AG08395 (cell line): ENCODE results near the gene FCHSD2.
"Not testable (repeated sequence)": the region's sequence is repeated elsewhere in the genome, so short reads cannot be mapped to it uniquely, and the experiment has no call there.

Experiments used
- DNase-seq: peaks from one replicate; pipeline ENCODE4 v3.0.0; 2012; ENCODE audit warnings: mixed read lengths, low spot score

FCHSD2 gene

DNA sequence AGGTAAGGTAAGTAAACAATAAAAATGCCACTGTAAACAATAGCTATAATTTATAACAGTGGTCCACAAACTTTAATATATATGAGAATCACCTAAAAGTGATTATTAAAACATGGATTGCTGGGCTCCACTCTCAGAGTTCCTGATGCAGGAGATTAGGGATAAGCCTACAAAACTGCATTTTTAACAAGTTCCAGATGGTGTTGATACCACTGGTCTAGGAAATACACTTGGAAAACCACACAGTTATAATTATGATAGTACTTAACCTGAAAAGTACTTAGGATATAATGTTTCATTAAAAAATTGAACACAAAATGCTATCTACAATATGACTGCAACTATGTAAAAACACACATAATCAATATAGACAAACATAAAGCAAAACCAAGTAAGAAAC, 20.4 kb downstream of the FCHSD2 start:
- peak; percentile 19 for DNase-seq

DNA sequence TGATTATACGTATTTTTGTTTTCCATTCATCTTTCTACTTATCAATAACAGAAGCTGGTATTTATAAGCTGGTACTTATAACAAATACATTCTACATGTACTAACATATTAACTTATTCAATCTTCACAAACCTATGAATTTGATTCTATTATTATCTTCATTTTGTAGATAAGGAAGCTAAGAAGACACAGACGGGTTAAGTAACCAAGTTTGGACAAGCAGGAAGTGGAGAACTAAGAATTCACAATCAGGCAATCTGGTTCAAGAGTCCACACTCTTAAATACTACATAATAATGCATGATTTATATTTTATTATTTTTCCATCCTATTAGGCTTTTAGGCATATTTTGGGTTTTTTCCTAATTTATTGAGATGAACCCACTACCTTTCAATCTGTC, 25.0 kb downstream of the FCHSD2 start:
- DNase-seq, result no peak

DNA sequence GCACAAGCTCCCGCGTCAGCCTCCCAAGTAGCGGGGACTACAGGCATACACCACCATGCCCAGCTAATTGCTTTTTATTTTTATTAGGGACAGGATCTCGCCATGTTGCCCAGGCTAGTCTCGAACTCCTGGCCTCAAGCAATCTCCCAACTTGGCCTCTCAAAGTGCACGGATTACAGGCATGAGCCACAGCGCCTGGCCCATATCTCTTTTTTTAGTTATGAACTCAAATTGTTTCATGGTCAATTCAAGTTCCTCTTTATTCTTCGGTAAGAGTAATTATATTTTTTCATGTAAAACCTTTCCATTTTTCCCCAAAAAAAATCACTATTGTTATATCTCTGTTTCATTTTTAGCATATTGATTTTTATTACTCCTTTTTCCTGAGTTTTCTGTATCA, 25.5 kb downstream of the FCHSD2 start:
- no peak for DNase-seq

DNA sequence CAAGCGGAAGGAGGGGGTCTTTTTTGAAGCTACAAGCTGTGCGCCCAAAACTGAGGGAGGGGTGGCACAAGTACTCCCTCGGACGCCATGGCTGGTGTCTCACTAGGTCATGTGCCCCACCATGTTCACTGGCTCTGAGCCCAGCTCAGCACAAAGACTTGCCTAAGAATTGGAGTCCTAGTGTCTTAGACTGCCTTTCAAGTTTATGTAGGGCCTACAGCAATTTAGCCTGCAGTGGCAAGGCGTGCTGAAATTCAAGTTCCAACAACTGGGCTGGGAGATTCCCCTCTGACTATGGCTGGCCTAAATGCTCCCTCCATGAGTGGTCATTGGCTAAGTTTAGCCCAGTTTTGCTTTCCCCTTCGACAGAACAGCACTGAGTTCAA, 27.3 kb downstream of the FCHSD2 start:
- no peak for DNase-seq

DNA sequence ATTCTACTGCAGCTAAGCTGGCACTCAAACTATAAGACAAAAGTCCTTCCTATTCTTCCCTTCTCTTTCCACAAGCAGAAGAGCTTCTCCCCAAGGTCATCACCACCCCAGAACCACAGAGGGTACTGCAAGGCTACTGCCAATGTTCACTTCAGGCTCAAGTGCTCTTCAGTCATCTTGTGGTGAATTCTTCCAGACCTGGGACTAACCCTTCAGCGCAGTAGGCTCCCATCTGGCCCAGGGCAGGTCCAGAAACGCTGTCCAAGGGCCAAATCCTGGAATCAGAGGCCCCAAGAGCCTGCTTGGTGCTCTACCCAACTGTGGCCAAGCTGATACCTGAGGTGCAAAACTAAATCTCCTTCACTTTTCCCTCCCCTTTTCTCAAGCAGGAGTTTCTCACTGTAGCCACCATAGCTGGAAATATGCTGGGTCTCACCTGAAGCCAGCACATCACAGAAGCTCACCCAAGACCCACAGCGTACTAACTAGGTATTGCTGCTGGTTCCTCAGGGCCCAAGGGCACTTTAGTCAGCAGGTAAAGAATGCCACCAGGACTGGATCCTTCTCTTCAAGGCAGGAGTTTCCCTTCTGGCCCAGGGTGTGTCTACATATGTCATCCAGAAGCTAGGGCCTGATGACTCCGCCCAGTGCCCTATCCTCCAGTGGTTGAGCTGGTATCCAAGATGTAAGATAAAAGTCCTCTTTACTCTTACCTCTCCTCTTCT, 27.8 kb downstream of the FCHSD2 start:
- no peak for DNase-seq

DNA sequence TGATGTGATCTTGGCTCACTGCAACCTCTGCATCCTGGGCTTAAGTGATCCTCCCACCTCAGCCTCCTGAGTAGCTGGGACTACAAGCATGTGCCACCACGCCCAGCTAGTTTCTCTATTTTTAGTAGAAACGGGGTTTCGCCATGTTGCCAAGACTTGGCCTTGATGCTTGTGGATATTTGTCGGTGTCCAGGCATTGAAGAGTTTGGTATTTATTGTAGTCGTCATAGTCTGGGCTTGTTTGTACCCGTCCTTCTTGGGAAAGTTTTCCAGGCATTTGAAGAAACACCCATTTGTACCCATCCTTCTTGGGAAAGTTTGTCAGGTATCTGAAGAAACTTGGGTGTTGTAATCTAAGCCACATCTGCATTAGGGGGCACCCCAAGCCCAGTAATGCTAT, 28.7 kb downstream of the FCHSD2 start:
- DNase-seq, result no peak

DNA sequence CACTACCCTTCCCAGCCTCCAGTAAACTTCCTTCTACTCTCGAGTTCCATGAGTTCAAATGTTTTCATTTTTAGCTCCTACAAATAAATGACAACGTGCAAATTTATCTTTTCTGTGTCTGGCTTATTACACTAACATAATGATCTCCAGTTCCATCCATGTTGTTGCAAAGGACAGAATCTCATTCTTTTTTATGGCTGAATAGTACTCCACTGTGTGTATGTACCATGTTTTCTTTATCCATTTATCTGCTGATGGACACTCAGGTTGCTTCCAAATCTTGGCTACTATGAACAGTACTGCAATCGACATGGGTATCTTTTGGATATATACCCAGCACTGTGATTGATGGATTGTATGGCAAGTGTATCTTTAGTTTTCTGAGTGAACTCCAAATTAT, 34.5 kb downstream of the FCHSD2 start:
- no peak for DNase-seq

DNA sequence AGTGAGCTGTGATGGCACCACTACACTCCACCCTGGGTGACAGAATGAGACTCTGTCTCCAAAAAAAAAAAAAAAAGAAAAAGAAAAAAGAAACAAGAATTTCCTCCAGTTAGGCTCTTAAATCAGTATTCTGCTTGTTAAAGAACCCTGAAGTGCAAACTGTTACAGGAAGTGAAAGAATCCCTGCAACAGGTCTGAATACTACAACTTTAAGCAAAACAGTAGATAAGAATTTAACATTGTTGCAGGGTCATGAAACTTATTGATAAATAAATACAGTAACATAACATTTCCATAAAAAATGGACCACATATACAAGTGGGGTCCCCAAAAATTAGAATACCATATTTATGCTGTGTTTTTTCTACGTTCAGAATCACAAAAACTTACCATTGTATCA, 35.8 kb downstream of the FCHSD2 start:
- DNase-seq, result no peak

DNA sequence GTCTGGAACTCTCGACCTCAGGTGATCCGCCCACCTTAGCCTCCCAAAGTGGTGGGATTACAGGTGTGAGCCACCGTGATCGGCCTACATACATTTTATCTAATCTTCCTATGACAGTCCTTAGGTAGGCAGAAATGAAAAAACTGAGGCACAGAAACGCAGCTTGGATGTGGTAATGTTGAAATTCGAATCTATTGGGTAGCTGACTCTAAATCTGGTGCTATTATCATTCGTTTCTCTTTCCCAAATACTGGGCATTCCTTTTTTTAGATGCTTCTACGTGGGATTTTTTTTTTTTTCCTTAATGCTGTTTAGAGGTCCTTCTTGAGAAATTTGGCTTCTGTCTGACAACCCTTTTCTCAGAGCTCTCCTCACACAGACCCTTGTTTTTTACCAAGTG, 41.5 kb downstream of the FCHSD2 start:
- DNase-seq, result no peak

DNA sequence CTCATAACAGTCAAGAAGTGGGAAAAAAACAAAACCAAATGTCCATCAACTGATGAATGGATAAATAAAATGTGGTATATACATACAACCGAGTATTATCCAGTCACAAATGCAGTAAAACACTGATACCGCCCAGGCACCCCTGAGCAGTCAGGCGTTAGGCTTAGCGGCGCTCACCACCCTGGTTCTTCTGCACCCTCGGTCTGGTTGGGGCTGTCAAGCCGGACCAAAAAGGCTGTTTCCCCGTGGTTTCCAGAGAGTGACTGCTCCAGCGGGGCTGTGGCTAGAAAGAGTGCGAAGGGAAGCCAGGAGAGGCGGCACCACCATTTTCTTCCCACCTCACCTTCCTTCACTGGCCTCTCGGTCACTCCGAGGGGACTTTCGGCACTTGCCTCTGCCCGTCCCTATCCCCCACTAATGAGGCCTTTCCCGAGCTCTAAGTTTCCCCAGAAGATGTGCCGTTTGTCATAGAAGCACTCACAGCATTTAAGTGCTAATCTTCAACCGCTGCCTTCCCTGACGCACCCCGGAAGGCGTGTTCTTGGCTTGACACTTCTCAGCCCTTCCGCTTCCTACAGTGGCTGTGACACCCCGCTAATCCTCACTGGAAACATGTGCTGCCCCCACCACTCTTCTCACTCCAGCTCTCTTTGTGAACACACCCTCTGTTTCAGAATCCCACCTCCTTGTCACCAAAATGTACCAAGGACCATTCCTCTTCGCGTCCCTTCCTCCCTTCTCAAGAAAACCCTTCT, 42.4 kb downstream of the FCHSD2 start:
- DNase-seq, result no peak

DNA sequence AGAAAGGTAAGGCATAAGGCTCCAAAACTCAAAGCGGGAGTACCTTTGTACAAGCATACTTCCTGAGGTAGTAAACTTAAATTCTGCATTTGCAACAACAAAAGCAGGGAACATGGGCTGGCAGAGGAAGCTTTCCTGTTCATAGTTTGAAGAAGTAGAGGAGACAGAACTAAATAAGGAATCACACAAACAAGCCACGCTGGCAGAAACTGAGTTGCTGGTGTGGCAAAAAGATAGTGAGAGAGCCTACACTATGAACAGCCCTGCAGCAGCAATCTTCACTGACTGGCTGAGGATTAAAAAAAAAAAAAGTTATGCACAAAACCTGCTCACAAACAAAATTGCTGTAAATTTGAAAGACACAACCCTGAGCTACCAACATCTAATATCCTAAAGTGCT, 46.5 kb downstream of the FCHSD2 start:
- DNase-seq, result no peak

DNA sequence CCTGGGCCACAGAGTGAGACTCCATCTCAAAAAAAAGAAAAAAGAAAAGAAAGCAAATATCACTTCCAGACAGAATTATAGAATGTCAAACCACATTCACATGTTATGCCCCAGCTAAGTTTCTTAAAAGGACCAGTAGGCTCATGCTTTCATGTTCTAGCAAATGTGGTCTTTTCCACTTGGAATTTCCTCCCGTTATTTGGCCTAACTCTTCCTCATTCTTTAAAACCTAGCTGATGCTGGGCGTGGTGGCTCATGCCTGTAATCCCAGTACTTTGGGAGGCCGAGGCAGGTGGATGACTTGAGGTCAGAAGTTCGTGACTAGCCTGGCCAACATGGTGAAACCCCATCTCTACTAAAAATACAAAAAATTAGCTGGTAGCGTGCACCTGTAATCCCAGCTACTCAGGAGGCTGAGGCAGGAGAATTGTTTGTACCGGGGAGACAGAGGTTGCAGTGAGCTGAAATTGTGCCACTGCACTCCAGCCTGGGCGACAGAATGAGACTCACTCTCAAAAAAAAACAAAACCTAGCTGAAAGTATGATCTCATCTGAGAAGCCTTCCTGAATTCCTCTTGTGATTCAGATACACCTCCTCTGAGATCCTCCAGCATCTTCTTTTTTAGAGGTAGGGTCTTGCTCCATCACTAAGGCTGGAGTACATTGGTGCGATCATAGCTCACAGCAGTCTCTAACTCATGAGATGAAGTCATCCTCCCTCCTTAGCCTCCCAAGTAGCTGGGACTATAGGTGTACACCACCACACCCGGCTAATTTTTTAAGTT, 50.4 kb downstream of the FCHSD2 start:
- no peak for DNase-seq

DNA sequence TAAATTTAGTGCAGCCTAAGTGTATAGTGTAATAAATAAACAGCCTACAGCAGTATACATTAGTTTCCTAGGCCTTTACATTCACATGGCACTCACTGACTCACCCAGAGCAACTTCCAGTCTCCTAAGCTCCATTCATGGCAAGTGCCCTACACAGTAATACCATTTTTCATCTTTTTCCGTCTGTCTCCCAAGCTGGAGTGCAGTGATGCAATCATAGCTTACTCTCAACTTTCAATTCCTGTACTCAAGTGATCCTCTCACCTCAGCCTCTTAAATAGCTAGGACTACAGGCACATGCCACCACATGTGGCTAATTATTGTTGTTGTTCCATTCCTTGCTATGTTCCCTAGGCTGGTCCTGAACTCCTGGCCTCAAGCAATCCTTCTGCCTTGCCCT, 54.4 kb downstream of the FCHSD2 start:
- DNase-seq, result no peak

DNA sequence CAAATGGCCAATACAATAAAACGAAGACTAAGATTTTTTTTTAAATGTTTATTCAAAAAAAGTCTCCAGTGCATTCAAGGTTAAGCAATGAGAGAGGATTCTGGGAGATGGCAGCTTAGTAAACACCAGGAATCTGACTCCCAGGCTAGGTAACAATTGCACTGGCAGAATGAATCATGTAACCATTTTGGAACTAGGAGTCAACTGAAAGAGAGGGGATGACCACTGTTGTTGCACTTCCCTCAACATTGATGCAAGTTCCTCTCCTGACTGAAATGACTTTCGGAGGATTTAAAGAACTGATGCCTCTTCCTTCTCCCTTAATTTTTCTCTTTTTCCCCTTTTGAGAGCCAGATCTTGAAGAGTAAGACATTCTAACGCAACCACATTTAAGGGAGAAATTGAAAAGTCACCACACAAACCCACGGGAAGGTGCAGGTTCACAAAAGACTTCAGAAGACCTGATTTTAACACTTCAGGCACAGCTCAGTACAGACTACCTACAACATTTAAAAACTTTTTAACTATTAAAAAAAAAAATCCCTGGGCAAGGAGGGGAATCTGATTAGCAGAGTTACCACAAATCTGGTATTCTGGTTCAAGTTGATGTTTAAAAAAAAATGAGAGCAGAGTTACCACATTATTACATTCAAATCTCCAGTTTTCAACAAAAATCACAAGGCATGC, 56.8 kb downstream of the FCHSD2 start:
- peak; percentile 8 for DNase-seq

DNA sequence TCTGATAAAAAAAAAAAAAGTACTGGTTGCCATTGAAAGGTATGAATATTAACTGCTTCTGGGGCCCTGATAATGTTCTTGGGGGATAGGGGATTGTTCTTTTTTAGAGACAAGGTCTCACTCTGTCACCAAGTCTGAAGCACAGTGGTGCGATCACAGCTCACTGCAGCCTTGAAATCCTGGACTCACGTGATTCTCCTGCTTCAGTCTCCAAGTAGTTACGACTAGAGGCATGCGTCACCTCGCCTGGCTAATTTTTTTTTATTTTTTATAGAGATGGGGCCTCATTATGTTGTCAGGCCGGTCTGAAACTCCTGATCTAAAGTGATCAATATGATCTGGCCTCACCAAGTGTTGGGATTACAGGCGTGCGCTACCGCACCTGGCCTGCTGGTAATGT, 63.5 kb downstream of the FCHSD2 start:
- DNase-seq, result no peak

DNA sequence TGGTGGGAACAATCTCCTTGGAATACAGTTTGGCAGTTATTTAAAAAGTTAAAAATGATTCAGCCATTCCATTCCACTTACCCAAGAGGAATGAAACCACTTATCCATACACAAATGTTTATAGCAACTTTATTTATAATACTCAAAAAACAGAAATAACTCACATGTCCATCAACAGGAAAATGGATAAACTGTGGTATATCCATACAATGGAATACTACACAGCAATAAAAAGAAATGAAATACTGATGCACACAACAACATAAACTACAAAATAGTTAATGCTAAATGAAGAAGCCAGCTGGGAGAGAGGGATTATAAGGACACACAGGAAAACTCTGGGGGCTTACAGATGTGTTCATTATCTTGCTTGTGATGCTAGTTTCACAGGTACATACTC, 64.7 kb downstream of the FCHSD2 start:
- DNase-seq, result no peak

DNA sequence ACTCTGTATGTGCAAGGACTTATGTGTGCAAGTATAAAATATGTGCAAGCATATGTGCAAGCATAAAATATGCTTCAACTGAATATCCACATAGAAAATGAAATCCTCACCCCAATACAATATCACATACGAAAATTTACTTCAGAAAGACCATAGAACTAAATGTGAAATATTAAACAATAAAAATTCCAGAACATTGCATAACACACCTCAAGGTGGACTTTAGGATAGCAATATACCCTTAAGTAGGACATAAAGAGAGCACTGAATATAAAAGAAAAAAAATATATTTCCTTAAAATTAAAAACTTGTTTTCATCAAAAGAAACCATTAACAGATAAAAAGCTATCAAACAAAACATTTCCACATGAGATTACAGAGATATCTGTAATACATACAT, 67.8 kb downstream of the FCHSD2 start:
- no peak for DNase-seq

DNA sequence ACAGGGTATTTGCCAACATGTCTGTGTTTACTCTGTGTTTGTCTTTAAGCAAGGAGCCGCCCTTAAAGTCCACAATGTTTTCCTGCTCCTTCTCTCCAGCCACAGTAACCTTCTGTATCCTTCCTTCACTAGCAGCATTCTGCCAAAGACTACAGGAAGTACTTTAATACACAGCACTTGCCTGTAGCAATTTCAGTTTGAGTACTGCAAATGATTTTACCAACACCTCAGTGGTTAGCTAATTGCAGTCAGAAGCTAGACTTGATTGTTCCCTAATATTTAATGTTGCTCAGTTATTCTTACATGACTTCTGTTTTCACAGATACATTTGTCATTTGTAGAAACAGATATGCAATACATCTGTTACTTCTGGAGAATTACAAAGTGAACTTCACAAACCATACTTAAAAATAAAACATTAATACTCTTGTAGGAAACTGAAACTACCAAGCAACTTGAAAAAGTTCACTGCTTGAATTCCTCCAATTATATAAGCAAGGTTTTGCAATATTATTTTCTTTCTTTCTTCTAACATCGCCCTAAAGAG, 69.1 kb downstream of the FCHSD2 start:
- peak; percentile 11 for DNase-seq

DNA sequence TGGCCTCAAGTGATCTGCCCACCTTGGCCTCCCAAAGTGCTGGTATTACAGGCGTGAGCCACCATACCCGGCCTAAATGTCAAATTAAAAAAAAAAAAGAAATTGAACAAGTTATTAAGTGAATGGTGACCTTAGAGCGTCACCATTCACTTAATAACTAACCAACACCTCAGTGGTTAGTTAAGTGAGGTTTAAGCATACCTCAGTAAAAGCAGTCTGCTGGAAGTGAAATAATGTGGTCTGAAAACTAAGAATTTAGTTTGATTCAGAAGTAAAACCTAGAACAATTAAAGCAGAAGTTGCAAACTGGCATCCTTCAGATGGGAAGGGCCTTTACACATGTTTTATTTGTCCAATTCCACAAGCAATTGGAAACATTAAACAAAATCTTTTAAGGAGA, 71.5 kb downstream of the FCHSD2 start:
- DNase-seq, result no peak

DNA sequence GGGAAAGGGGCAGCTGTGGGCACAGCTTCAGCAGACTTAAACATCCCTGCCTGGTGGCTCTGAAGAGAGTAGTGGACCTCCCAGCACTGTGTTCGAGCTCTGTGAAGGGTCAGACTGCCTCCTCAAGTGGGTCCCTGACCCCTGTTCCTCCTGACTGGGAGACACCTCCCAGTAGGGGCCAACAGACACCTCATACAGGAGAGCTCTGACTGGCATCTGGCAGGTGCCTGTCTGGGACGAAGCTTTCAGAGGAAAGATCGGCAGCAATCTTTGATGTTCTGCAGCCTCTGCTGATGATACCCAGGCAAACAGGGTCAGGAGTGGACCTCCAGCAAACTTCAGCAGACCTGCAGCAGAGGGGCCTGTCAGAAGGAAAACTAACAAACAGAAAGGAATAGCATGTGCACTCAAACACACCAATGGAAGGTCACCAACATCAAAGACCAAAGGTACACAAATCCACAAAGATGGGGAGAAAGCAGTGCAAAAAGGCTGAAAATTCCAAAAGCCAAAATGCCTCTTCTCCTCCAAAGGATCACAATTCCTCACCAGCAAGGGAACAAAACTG, 80.2 kb downstream of the FCHSD2 start:
- DNase-seq, result not testable (repeated sequence)

DNA sequence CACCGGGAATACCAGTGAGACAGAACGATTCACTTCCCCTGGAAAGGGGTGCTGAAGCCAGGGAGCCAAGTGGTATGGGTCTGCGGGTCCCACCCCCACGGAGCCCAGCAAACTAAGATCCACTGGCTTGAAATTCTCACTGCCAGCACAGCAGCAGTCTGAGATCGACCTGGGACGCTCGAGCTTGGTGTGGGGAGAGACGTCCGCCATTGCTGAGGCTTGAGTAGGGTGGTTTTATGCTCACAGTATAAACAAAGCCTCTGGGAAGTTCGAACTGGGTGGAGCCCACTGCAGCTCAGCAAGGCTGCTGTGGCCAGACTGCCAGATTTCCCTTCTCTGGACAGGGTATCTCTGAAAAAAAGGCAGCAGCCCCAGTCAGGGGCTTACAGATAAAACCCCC, 80.7 kb downstream of the FCHSD2 start:
- not testable (repeated sequence) for DNase-seq

DNA sequence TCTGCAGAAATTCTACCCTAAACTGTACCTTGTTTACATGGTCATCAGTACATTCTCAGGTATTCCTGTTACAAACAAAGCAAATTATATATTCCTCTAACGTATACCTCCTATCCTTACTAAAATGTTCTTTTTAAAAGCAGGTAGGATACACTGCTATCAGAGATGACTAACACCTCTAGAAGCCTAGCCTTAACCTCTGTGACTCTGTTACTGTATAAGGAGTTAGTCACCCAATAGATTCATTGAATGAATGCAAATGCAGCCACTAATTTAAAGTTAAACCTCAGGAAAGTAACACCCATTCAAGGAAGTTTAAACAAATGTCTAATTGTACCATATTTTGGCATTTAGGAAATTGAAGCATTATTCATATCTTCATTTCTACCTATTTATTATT, 82.2 kb downstream of the FCHSD2 start:
- DNase-seq, result no peak
